ENCODE measurements around the gene C5orf47. TPM values are rescaled to one million over a fixed set of nuclear protein-coding genes. Genes with fewer than 3 reads are reported as not detected.

Gene C5orf47
- total and polyA plus RNA-seq, 10 donors = 0.13 to 0.43 (median 0.22) TPM; not detected in 5

DNA sequence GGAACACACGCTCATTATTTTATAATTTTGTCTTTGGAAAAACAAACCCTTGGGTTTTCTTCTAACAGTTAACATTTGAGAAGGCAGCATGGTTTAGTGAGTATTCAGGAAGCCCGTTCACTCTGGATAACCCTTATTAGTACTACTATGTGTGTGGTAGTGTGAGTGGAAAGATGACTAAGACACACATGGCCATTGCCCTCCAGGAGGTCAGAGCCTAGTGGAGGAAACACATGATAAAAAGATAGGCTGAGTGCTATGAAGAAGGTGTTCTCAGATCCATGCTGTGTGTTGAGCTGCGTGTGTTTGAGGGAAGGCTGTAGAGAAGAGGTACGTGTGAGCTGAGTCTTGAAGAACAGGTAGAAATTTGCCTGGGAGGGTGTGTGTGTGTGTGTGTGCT lies 8.4 kb downstream of the C5orf47 start:
- no peaks in the 10 kb centered on the region for H3K36me3 ChIP-seq
- WGBS, 5 donors = 70 to 86% (median 77%) methylated on average over 4 of the region's 4 CpGs

DNA sequence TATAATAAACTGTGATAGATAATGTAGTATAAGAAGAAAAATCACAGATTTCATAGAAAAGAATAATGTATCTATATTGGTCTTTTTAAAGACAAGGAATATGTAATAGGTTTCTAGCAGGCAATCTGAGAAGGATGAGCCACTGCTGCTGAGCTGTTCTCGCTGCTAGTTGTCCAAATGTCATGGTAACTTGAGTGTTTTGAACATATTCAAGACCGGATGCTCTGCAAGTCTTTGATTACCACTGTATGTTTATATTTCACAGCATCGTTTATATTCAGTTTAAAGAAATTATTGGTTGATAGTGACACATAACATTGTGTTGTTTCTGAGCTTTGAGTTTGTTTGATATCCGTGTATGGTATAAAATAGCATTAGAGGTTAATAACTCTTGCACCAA lies 9.6 kb downstream of the C5orf47 start:
- 69 to 82% (median 74%) methylated on average over 4 of the region's 4 CpGs for WGBS, 5 donors
- no peak overlapping the region for H3K4me3 ChIP-seq
- peaks cover 0 to 33% (median 4%) of the 10 kb centered on the region in 7 donors for H3K27me3 ChIP-seq (replicated peaks in 1 of 7)
- intact Hi-C loops (cut with DNase I; ENCODE audit: low total_unique reads) = no loop called here
- no peaks in the 10 kb centered on the region for H3K9me3 ChIP-seq
- H3K4me1 ChIP-seq = no peaks in the 10 kb centered on the region
- no peak for DNase-seq
- no peaks in the 10 kb centered on the region for H3K36me3 ChIP-seq
- H3K27ac ChIP-seq = no peak overlapping the region
- no peak for TF ChIP-seq POLR2AphosphoS5 (IDR thresholded peaks at IDR 0.05)
- TF ChIP-seq, protein P1, sequence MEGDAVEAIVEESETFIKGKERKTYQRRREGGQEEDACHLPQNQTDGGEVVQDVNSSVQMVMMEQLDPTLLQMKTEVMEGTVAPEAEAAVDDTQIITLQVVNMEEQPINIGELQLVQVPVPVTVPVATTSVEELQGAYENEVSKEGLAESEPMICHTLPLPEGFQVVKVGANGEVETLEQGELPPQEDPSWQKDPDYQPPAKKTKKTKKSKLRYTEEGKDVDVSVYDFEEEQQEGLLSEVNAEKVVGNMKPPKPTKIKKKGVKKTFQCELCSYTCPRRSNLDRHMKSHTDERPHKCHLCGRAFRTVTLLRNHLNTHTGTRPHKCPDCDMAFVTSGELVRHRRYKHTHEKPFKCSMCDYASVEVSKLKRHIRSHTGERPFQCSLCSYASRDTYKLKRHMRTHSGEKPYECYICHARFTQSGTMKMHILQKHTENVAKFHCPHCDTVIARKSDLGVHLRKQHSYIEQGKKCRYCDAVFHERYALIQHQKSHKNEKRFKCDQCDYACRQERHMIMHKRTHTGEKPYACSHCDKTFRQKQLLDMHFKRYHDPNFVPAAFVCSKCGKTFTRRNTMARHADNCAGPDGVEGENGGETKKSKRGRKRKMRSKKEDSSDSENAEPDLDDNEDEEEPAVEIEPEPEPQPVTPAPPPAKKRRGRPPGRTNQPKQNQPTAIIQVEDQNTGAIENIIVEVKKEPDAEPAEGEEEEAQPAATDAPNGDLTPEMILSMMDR (IDR thresholded peaks at IDR 0.05 in 8 of 11, conservative IDR thresholded peaks at IDR 0.05 in 3 of 11) = no peak
- no peak for TF ChIP-seq POLR2A (IDR thresholded peaks at IDR 0.05)

More for the DNA sequence above, 8.4 kb downstream of the C5orf47 start:
- DNase-seq = no peak
- intact Hi-C loops (cut with DNase I; ENCODE audit: low total_unique reads) = no loop called here
- H3K4me1 ChIP-seq = no peaks in the 10 kb centered on the region
- no peak overlapping the region for H3K27ac ChIP-seq
- no peaks in the 10 kb centered on the region for H3K9me3 ChIP-seq
- H3K4me3 ChIP-seq = no peak overlapping the region
- peaks cover 0 to 40% (median 4%) of the 10 kb centered on the region in 7 donors for H3K27me3 ChIP-seq (replicated peaks in 1 of 7)
- TF ChIP-seq POLR2AphosphoS5 (IDR thresholded peaks at IDR 0.05) (no peak), POLR2A (IDR thresholded peaks at IDR 0.05) (no peak)
- TF ChIP-seq, protein P1 (IDR thresholded peaks at IDR 0.05 in 8 of 11, conservative IDR thresholded peaks at IDR 0.05 in 3 of 11) = no peak

DNA sequence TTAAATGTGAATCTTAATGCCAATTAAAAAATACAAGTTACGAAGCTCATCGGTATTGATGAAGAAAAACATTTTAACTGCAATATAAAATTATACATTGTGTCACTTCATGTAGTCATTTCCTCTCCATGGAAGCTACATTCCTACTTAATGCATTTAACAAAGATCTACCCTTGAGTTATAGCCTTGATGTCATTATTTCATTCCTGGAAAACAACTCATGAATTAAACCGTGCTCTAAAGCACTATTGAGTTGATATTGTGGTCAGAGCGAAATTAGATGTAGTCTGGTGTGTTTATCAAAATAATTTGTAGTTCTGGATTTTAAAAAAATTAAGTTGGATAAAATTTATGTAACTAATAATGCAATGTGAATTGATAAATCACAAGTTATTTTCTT lies 11.1 kb downstream of the C5orf47 start:
- no peaks in the 10 kb centered on the region for H3K9me3 ChIP-seq
- TF ChIP-seq POLR2AphosphoS5 (IDR thresholded peaks at IDR 0.05) (no peak), POLR2A (IDR thresholded peaks at IDR 0.05) (no peak)
- TF ChIP-seq, protein P1 (IDR thresholded peaks at IDR 0.05 in 8 of 11, conservative IDR thresholded peaks at IDR 0.05 in 3 of 11) = no peak
- intact Hi-C loops (cut with DNase I; ENCODE audit: low total_unique reads) = no loop called here
- no peaks in the 10 kb centered on the region for H3K4me1 ChIP-seq
- H3K4me3 ChIP-seq = no peak overlapping the region
- no peak for DNase-seq
- no peaks in the 10 kb centered on the region for H3K36me3 ChIP-seq
- no peak overlapping the region for H3K27ac ChIP-seq
- 79 to 85% (median 82%) methylated on average over 4 of the region's 4 CpGs for WGBS, 5 donors
- peaks cover 0 to 21% (median 4%) of the 10 kb centered on the region in 7 donors for H3K27me3 ChIP-seq (replicated peaks in 1 of 7)

DNA sequence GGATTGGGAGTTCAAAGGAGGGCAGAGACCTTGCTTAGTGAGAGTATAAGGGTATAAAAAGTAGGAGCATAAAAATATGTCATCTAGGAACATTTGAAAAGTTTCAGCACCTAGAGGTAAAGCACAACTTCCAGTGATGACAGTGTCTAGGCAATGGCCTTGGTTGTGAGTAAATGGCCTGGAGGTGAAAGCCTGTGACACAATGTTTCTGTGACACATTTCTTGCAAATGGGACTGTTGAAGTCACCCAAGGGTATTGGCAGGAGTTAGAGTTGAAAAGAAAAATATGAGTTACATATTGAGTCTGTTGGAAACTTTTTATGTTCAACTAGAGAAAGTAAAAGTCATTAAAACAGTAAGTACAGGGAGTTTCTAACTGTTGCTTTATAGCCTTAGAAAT lies 14.8 kb downstream of the C5orf47 start:
- H3K9me3 ChIP-seq = no peaks in the 10 kb centered on the region
- peaks cover 0 to 11% (median 0%) of the 10 kb centered on the region in 7 donors for H3K27me3 ChIP-seq (replicated peaks in 1 of 7)
- H3K36me3 ChIP-seq = no peaks in the 10 kb centered on the region
- no peak for DNase-seq
- intact Hi-C loops (cut with DNase I; ENCODE audit: low total_unique reads) = no loop called here
- TF ChIP-seq POLR2AphosphoS5 (IDR thresholded peaks at IDR 0.05) (no peak), POLR2A (IDR thresholded peaks at IDR 0.05) (no peak)
- TF ChIP-seq, protein P1 (IDR thresholded peaks at IDR 0.05 in 8 of 11, conservative IDR thresholded peaks at IDR 0.05 in 3 of 11) = no peak
- H3K4me3 ChIP-seq = no peak overlapping the region
- H3K4me1 ChIP-seq = no peaks in the 10 kb centered on the region
- H3K27ac ChIP-seq = no peak overlapping the region

All from spleen (tissue), 11 donors.